Spleen (tissue), 7 donors: ENCODE measurements around the gene MYBPHL.

Experiments used
- POLR2A ChIP-seq, 3 donors: fragments of 450-650 bp; IDR thresholded peaks; one replicate each; pipeline ENCODE4 v1.5.1; 2017; ENCODE audit warnings: antibody characterized with exemption in 3 of 3, mild to moderate bottlenecking in 1 of 3
- POLR2AphosphoS5 ChIP-seq, 3 donors: sonication (generic); formaldehyde crosslinking; IDR thresholded peaks; one replicate each; pipeline ENCODE4 v1.5.1; 2017; ENCODE audit warnings: antibody characterized with exemption in 3 of 3
- TF ChIP-seq, protein P1 (sequence below), 11 experiments: fragments of 200-600 bp in 7 of 11; fragments of 450-650 bp in 4 of 11; sonication (generic) in 4 of 11; IDR thresholded peaks in 8 of 11; conservative IDR thresholded peaks in 3 of 11; 1 replicate in 7 of 11; 2 replicates in 4 of 11; pipeline versions ENCODE4 v1.4.0 to v1.8.0; 2016 to 2021; ENCODE audit warnings: antibody characterized with exemption in 11 of 11, inconsistent platforms in 4 of 11, mild to moderate bottlenecking in 1 of 11
- donor health status: DM: no; HTN: no; CAD: no; lungs with moderate emphysema.
- donor health status: DM: no; HTN: no; CAD: no.
- donor health status: DM: no; HTN: no; CAD: no.

DNA sequence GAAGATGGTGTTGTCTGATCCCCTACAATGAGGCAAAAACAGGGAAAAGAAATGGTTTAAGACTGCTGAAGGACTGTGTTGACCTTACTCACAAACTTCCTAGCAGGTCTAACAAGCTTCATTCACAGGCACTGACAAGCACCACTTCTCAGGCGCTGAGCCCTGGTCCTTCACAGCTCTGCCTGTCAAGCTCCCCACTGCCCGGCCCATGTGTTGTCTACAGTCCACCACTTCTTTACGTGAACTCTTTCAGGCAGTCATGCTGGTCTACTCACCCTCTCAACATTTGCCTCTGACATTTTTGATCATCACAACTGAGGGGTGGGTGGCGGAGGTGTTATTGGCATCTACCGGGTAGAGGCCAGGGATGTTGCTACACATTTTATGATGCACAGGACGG lies 40.7 kb upstream of the MYBPHL start:
- no peak for TF ChIP-seq POLR2AphosphoS5 (IDR thresholded peaks at IDR 0.05)
- TF ChIP-seq POLR2A (IDR thresholded peaks at IDR 0.05) = no peak
- TF ChIP-seq, protein P1, sequence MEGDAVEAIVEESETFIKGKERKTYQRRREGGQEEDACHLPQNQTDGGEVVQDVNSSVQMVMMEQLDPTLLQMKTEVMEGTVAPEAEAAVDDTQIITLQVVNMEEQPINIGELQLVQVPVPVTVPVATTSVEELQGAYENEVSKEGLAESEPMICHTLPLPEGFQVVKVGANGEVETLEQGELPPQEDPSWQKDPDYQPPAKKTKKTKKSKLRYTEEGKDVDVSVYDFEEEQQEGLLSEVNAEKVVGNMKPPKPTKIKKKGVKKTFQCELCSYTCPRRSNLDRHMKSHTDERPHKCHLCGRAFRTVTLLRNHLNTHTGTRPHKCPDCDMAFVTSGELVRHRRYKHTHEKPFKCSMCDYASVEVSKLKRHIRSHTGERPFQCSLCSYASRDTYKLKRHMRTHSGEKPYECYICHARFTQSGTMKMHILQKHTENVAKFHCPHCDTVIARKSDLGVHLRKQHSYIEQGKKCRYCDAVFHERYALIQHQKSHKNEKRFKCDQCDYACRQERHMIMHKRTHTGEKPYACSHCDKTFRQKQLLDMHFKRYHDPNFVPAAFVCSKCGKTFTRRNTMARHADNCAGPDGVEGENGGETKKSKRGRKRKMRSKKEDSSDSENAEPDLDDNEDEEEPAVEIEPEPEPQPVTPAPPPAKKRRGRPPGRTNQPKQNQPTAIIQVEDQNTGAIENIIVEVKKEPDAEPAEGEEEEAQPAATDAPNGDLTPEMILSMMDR (IDR thresholded peaks at IDR 0.05 in 8 of 11, conservative IDR thresholded peaks at IDR 0.05 in 3 of 11) = no peak
